ENCODE results near the gene PNMA8A. TPM values are rescaled to one million over a fixed set of nuclear protein-coding genes. Genes with fewer than 3 reads are reported as not detected.
A peak's percentile ranks its signal among the peaks of the same experiment; 100 is the strongest.

PNMA8A gene
- total RNA-seq, 2 donors from 2014 or later = 17.3 to 32.5 TPM

DNA sequence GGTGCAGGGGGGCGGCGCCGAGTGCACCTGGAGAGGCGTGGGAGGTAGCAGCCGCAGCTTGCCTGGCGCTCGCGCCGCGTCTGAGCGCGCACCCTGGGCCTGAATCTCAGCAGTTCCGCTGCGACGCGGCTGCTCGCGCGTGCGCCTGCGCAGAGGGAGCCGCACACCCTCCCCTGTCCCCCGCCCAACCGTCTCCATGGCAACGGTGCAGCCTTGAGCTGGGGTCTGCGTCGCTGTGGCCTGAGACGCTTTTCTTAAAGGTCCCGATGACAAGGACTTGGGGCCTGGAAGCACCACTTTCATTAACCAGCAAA is 24.4 kb upstream of the PNMA8A start, which contains the start of gene PNMA8B:
Gene PNMA8B, minus strand, starts transcription at position 82 of the 314 bp plus-strand sequence. CDS start 402 bp downstream, outside the sequence.
- Mint-ChIP-seq H3K4me1 (no peaks in the 10 kb centered on the region), H3K4me3 (peak within 1 kb of the TSS; percentile 46), H3K36me3 (ENCODE audit: low read depth) (peaks cover 7% of the 10 kb centered on the region), H3K27me3 (ENCODE audit: insufficient read depth) (peaks cover 45% of the 10 kb centered on the region), H3K27ac (no peak within 1 kb of the TSS), H3K9me3 (no peaks in the 10 kb centered on the region)
- Histone ChIP-seq H3K9ac (ENCODE audit: extremely low read depth, low read length, poor library complexity, severe bottlenecking) (no peak within 1 kb of the TSS), H3K9me3 (ENCODE audit: control insufficient read depth, low read length) (no peaks in the 10 kb centered on the region), H3K4me1 (ENCODE audit: control insufficient read depth, insufficient read depth, low read length) (no peaks in the 10 kb centered on the region), H3K36me3 (ENCODE audit: control insufficient read depth, insufficient read depth, low read length) (no peaks in the 10 kb centered on the region), H3K27ac (ENCODE audit: low read depth, low read length) (no peak within 1 kb of the TSS), H3K27me3 (ENCODE audit: control insufficient read depth, insufficient read depth, low read length, poor library complexity, severe bottlenecking) (peaks cover 38% of the 10 kb centered on the region), H3K4me3 (ENCODE audit: low read length) (peak within 1 kb of the TSS; percentile 73)
- WGBS, 2 experiments (ENCODE audit: insufficient coverage in 1 of 2, insufficient read length in 1 of 2) = 1 to 2% methylated on average over 13 to 29 of the region's 29 CpGs
- peak; percentile 97 for DNase-seq
- TF ChIP-seq, protein P1, sequence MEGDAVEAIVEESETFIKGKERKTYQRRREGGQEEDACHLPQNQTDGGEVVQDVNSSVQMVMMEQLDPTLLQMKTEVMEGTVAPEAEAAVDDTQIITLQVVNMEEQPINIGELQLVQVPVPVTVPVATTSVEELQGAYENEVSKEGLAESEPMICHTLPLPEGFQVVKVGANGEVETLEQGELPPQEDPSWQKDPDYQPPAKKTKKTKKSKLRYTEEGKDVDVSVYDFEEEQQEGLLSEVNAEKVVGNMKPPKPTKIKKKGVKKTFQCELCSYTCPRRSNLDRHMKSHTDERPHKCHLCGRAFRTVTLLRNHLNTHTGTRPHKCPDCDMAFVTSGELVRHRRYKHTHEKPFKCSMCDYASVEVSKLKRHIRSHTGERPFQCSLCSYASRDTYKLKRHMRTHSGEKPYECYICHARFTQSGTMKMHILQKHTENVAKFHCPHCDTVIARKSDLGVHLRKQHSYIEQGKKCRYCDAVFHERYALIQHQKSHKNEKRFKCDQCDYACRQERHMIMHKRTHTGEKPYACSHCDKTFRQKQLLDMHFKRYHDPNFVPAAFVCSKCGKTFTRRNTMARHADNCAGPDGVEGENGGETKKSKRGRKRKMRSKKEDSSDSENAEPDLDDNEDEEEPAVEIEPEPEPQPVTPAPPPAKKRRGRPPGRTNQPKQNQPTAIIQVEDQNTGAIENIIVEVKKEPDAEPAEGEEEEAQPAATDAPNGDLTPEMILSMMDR (conservative IDR thresholded peaks at IDR 0.05) = no peak

DNA sequence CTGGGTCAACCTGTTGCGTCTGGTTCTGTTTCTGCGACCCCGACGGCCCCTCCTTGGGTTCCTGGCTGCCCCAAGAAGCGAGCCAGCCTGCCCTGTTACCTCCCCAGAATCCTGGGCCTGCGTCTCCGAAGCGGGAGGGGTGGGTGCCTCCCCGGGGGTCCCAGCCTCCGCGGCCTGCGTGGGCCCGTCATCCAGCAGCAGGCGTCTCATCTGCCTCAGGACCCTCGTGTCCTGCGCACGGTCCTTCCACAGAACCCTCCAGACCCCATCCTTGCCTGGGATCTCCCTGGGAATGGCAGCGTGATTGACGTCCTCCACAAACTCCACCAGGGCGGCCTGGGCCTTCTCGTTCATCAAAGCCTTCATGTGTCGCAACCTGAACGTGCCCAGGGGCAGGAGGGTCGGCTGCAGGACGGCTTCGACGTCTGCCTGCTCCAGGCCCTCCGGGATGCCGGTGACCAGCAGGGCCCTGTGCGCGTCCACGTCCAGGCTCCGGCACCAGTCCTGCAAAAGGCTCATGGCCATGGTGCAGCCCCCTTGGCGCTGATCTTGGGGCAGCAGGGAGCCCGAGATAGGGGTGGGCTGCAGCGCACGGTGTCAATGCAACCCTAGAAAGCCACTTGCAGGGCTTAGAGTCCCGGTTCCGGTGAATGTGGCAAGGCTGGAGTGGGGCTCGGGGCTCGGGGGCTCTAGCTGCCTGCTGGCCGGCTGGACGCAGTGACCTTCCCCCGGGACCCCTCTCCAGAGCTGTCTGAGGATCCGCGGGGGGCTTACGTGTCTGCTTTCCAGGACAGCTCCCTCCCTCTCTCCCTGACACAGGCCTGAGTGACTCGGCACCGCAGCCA is 23.8 kb upstream of the PNMA8A start:
- H3K27ac ChIP-seq (ENCODE audit: low read depth, low read length) = no peak overlapping the region
- H3K9me3 ChIP-seq (ENCODE audit: control insufficient read depth, low read length) = no peaks in the 10 kb centered on the region
- no peak overlapping the region for H3K9ac ChIP-seq (ENCODE audit: extremely low read depth, low read length, poor library complexity, severe bottlenecking)
- peak overlapping the region; percentile 46 for H3K4me3 Mint-ChIP-seq
- H3K4me1 Mint-ChIP-seq = no peaks in the 10 kb centered on the region
- 69 to 77% methylated on average over 31 to 49 of the region's 49 CpGs for WGBS, 2 experiments (ENCODE audit: insufficient coverage in 1 of 2, insufficient read length in 1 of 2)
- peaks cover 44% of the 10 kb centered on the region for H3K27me3 ChIP-seq (ENCODE audit: control insufficient read depth, insufficient read depth, low read length, poor library complexity, severe bottlenecking)
- H3K36me3 ChIP-seq (ENCODE audit: control insufficient read depth, insufficient read depth, low read length) = no peaks in the 10 kb centered on the region
- H3K27ac Mint-ChIP-seq = no peak overlapping the region
- H3K4me1 ChIP-seq (ENCODE audit: control insufficient read depth, insufficient read depth, low read length) = no peaks in the 10 kb centered on the region
- H3K27me3 Mint-ChIP-seq (ENCODE audit: insufficient read depth) = peaks cover 45% of the 10 kb centered on the region
- peak overlapping the region; percentile 73 for H3K4me3 ChIP-seq (ENCODE audit: low read length)
- peaks cover 7% of the 10 kb centered on the region for H3K36me3 Mint-ChIP-seq (ENCODE audit: low read depth)
- peak; percentile 71 for DNase-seq
- TF ChIP-seq, protein P1 (conservative IDR thresholded peaks at IDR 0.05) = peak; percentile 15
- no peaks in the 10 kb centered on the region for H3K9me3 Mint-ChIP-seq

DNA sequence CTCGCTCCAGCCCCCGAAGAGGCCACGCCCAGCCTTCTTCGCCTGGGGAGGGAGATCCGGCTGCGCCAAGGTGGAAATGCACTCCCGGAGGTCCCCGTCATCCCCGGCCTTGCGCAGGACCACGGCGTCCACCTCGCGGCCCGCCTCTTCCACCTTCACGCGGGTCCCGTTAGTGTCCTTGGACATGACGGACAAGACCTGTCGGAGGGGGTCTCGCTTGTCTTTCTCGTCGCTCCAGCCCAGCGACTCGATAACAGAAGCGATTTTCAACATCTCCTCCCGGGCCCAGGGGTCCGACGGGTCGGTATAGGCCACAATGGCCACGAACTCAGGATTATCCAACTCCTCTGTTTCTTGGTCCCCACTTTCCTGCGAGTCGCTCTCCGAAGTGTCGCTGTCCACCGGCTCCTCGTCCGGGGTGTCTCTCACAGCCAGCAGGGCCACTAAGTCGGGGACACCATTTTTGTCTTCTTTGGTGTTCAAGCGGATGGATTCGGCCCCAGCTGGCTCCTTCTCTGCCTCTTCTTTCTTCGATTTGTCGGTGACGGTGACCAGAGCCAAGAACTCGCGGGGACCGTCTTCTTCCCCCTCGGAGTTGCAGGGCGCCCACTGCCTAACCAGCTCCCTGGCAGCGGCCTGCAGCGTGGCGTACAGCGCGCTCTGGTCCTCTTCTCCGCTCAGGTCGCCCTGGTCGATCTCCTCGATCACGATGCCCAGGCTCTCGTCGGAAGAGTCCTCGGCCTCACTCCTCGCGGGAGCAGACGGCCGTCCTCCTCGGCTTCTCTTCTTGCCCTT is 23.0 kb upstream of the PNMA8A start:
- H3K4me3 Mint-ChIP-seq = peak overlapping the region; percentile 17
- no peak overlapping the region for H3K4me3 ChIP-seq (ENCODE audit: low read length)
- no peaks in the 10 kb centered on the region for H3K4me1 Mint-ChIP-seq

More for the DNA sequence above, 23.0 kb upstream of the PNMA8A start:
- H3K27ac ChIP-seq (ENCODE audit: low read depth, low read length) = no peak overlapping the region
- H3K36me3 ChIP-seq (ENCODE audit: control insufficient read depth, insufficient read depth, low read length) = no peaks in the 10 kb centered on the region
- no peak overlapping the region for H3K27ac Mint-ChIP-seq
- TF ChIP-seq, protein P1 (conservative IDR thresholded peaks at IDR 0.05) = no peak
- no peaks in the 10 kb centered on the region for H3K9me3 Mint-ChIP-seq
- H3K4me1 ChIP-seq (ENCODE audit: control insufficient read depth, insufficient read depth, low read length) = no peaks in the 10 kb centered on the region
- H3K36me3 Mint-ChIP-seq (ENCODE audit: low read depth) = peaks cover 7% of the 10 kb centered on the region
- H3K27me3 Mint-ChIP-seq (ENCODE audit: insufficient read depth) = peaks cover 53% of the 10 kb centered on the region
- no peak for DNase-seq
- H3K9ac ChIP-seq (ENCODE audit: extremely low read depth, low read length, poor library complexity, severe bottlenecking) = no peak overlapping the region
- WGBS, 2 experiments (ENCODE audit: insufficient coverage in 1 of 2, insufficient read length in 1 of 2) = 95 to 96% methylated on average over 67 of the region's 67 CpGs
- no peaks in the 10 kb centered on the region for H3K9me3 ChIP-seq (ENCODE audit: control insufficient read depth, low read length)
- H3K27me3 ChIP-seq (ENCODE audit: control insufficient read depth, insufficient read depth, low read length, poor library complexity, severe bottlenecking) = peaks cover 52% of the 10 kb centered on the region
